Ovary (tissue), 3 donors: ENCODE measurements around the gene SPACDR.

ENCODE experiments used
- EP300 ChIP-seq: sonication (generic); formaldehyde crosslinking; IDR thresholded peaks from one replicate; pipeline ENCODE4 v1.6.1; 2017; ENCODE audit warnings: antibody characterized with exemption
- POLR2A ChIP-seq: fragments of 450-650 bp; IDR thresholded peaks from one replicate; pipeline ENCODE4 v1.6.1; 2017; ENCODE audit warnings: antibody characterized with exemption, mild to moderate bottlenecking, moderate library complexity
- TF ChIP-seq, protein P1 (sequence below), 3 donors: fragments of 450-650 bp in 2 of 3; fragments of 200-600 bp in 1 of 3; IDR thresholded peaks; one replicate each; pipeline versions ENCODE4 v1.5.1 to v1.8.0; 2016 to 2022; ENCODE audit warnings: antibody characterized with exemption in 3 of 3, mild to moderate bottlenecking in 1 of 3
- donor health status: DM: no; HTN: no; CAD: no.

DNA sequence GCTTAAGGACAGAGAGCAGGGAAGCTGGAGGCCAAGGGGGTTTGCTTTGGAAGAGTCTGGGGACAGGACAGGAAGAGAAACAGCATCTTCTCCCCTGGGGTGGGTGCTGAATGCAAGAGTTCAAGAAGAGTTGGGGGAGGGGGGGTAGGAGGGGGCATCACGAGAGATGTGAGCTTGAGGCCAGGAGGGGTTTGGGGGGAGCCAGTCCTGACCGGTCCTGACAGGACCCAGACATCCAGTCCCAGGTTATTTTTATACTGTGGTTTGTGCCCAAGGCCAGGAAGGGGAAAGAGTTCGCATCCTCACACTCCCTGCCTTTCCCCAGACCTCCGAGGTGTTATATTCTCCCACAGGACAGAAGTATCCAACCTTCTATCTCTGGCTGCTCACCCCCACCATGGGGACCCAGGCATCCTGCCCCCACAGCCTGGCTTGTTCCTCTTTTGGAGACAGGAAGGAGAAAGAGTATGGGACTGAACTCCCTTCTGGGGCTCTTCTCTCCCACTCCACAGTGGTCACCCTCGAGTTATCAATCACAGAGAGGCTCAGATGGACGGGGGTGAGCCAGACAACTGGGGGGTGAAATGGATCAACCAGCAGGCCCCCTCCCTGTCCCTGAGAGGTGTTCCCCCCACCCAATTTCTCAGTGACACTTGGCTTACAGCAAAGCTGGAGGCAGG lies 12.2 kb upstream of the SPACDR start:
- TF ChIP-seq, protein P1, sequence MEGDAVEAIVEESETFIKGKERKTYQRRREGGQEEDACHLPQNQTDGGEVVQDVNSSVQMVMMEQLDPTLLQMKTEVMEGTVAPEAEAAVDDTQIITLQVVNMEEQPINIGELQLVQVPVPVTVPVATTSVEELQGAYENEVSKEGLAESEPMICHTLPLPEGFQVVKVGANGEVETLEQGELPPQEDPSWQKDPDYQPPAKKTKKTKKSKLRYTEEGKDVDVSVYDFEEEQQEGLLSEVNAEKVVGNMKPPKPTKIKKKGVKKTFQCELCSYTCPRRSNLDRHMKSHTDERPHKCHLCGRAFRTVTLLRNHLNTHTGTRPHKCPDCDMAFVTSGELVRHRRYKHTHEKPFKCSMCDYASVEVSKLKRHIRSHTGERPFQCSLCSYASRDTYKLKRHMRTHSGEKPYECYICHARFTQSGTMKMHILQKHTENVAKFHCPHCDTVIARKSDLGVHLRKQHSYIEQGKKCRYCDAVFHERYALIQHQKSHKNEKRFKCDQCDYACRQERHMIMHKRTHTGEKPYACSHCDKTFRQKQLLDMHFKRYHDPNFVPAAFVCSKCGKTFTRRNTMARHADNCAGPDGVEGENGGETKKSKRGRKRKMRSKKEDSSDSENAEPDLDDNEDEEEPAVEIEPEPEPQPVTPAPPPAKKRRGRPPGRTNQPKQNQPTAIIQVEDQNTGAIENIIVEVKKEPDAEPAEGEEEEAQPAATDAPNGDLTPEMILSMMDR (IDR thresholded peaks at IDR 0.05) = no peak
- no peak for TF ChIP-seq EP300
- TF ChIP-seq POLR2A = no peak
